HG02642 (cell line): ENCODE results near the gene DSCAML1.

Experiments used
- ATAC-seq: cut with Tn5 transposase; IDR thresholded peaks from one replicate; pipeline ENCODE4 v1.9.1; 2021; ENCODE audit warnings: mild to moderate bottlenecking; ENCODE audit not compliant: unreplicated experiment, poor library complexity

The DSCAML1 gene

GRCh38 chr11:117538263-117539135 is 258.5 kb downstream of the DSCAML1 start:
- no peak for ATAC-seq

- ATAC-seq = no peak
Measured at GRCh38 chr11:117535850-117536411, 261.1 kb downstream of the DSCAML1 start.

GRCh38 chr11:117535201-117535849 is 261.7 kb downstream of the DSCAML1 start:
- no peak for ATAC-seq

GRCh38 chr11:117532568-117532967 is 264.4 kb downstream of the DSCAML1 start:
- ATAC-seq = no peak

- no peak for ATAC-seq
Measured at GRCh38 chr11:117529816-117530215, 267.2 kb downstream of the DSCAML1 start.

- no peak for ATAC-seq
Measured at GRCh38 chr11:117528097-117528721, 268.8 kb downstream of the DSCAML1 start.

GRCh38 chr11:117527271-117527670 is 269.7 kb downstream of the DSCAML1 start:
- no peak for ATAC-seq

GRCh38 chr11:117525866-117526542 is 271.0 kb downstream of the DSCAML1 start:
- ATAC-seq = no peak

- ATAC-seq = no peak
Measured at GRCh38 chr11:117524468-117525183, 272.4 kb downstream of the DSCAML1 start.

- no peak for ATAC-seq
Measured at GRCh38 chr11:117523680-117524079, 273.3 kb downstream of the DSCAML1 start.

- ATAC-seq = no peak
Measured at GRCh38 chr11:117521974-117522373, 275.0 kb downstream of the DSCAML1 start.

GRCh38 chr11:117520966-117521365 is 276.1 kb downstream of the DSCAML1 start:
- ATAC-seq = no peak

- no peak for ATAC-seq
Measured at GRCh38 chr11:117520201-117520600, 276.8 kb downstream of the DSCAML1 start.

GRCh38 chr11:117519590-117519989 is 277.4 kb downstream of the DSCAML1 start:
- ATAC-seq = no peak

- no peak for ATAC-seq
Measured at GRCh38 chr11:117519170-117519569, 277.8 kb downstream of the DSCAML1 start.

- no peak for ATAC-seq
Measured at GRCh38 chr11:117518455-117518854, 278.6 kb downstream of the DSCAML1 start.

- no peak for ATAC-seq
Measured at GRCh38 chr11:117517097-117517496, 279.9 kb downstream of the DSCAML1 start.

- no peak for ATAC-seq
Measured at GRCh38 chr11:117515892-117516787, 280.9 kb downstream of the DSCAML1 start.

GRCh38 chr11:117514256-117514655 is 282.8 kb downstream of the DSCAML1 start:
- ATAC-seq = no peak
